Small intestine (tissue), 7 donors: ENCODE measurements around the gene DOCK4. TPM values are rescaled to one million over a fixed set of nuclear protein-coding genes. Genes with fewer than 3 reads are reported as not detected.

ENCODE experiments used
- DNase-seq, 2 donors: peaks; one replicate each; pipeline versions ENCODE4 v3.0.0 to v3.0.0-alpha.2; 2013
- FAIRE-seq: peaks from 2 replicates; lab custom pipeline; 2012; peaks lifted over from hg19 to GRCh38; lab: Jason Lieb, UNC
- H3K27ac ChIP-seq, 3 donors: one replicate each; pipeline ENCODE4 v1.5.1; 2013; ENCODE audit warnings: low read length in 2 of 3, mild to moderate bottlenecking in 2 of 3, control low read depth in 1 of 3, inconsistent platforms in 1 of 3, low read depth in 1 of 3, moderate library complexity in 1 of 3
- H3K27me3 ChIP-seq, 3 donors: one replicate each; pipeline ENCODE4 v1.6.1; 2013; ENCODE audit warnings: low read length in 3 of 3, inconsistent platforms in 1 of 3; ENCODE audit not compliant: control insufficient read depth in 3 of 3, insufficient read depth in 3 of 3
- H3K36me3 ChIP-seq, 3 donors: one replicate each; pipeline ENCODE4 v1.6.1; 2013; ENCODE audit warnings: low read length in 3 of 3, inconsistent platforms in 1 of 3, low read depth in 1 of 3, mild to moderate bottlenecking in 1 of 3, moderate library complexity in 1 of 3; ENCODE audit not compliant: control insufficient read depth in 3 of 3, insufficient read depth in 2 of 3
- H3K4me1 ChIP-seq, 3 donors: one replicate each; pipeline ENCODE4 v1.6.1; 2013; ENCODE audit warnings: low read length in 2 of 3, inconsistent platforms in 1 of 3, low read depth in 1 of 3, mild to moderate bottlenecking in 1 of 3, moderate library complexity in 1 of 3; ENCODE audit not compliant: control insufficient read depth in 3 of 3, insufficient read depth in 2 of 3
- H3K4me3 ChIP-seq, 3 donors: one replicate each; pipeline ENCODE4 v1.5.1; 2013; ENCODE audit warnings: low read length in 3 of 3, control low read depth in 1 of 3, inconsistent platforms in 1 of 3, low read depth in 1 of 3, mild to moderate bottlenecking in 1 of 3, moderate library complexity in 1 of 3
- H3K9me3 ChIP-seq, 2 donors: one replicate each; pipeline ENCODE4 v1.6.1; 2013; ENCODE audit warnings: low read depth in 1 of 2, low read length in 1 of 2; ENCODE audit not compliant: control insufficient read depth in 2 of 2, insufficient read depth in 1 of 2
- WGBS, 3 donors: extraction: QIAGEN DNeasy Blood & Tissue Kit; methylation state at CpG; one replicate each; pipeline ENCODE4 v1.1.7; 2013; 5-methylcytosine and 5-hydroxymethylcytosine counted together
- polyA plus RNA-seq, 4 donors: library from polyadenylated mRNA; stranded (reverse) in 3 of 4; unstranded in 1 of 4; fragments of 200-250 nt in 3 of 4; fragments of 120-200 nt in 1 of 4; gene quantifications; one replicate each; pipeline versions ENCODE4 v1.2.1 to v1.2.3, GENCODE V29; 2013
- donor health status: healthy with polysubstance abuse.
- donor health status: control.
- donor health status: control.
- donor health status: Bipolar disorder and iron deficiency.
- donor health status: healthy.

DOCK4 gene
- polyA plus RNA-seq, 4 donors, result 1.9 to 4.1 (median 3.8) TPM; not detected in 1

DNA sequence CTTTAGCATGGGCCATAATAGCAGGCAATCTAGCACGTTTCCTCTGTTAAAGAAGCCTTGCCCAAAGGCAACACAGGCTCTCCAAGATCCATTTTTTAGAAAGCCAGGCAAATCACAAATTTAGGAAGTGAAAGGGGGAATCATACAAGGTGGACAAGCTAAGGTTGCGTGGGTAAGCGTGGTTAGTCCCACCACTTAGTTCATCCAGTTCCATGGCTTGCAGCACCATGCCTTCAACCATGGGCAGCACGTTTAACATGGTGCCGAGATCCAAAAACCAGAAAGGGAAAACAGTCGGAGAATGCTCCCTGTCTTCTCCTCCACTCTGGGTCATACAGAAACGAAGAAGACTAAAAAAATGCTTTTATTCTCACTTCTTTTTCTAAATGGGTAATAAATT is 409.5 kb downstream of the DOCK4 start:
- peak in 1 of 2 donors; percentile 17 for DNase-seq
- Histone ChIP-seq H3K27me3 (no peaks in the 10 kb centered on the region), H3K27ac (no peak overlapping the region), H3K4me3 (no peak overlapping the region), H3K36me3 (no peaks in the 10 kb centered on the region), H3K9me3 (peaks cover 2 to 59% of the 10 kb centered on the region in 2 donors), H3K4me1 (no peaks in the 10 kb centered on the region)
- 76 to 84% (median 78%) methylated on average over 7 of the region's 7 CpGs for WGBS, 3 donors
- no peak for FAIRE-seq

- no peaks in the 10 kb centered on the region for H3K36me3 ChIP-seq
- FAIRE-seq (no peak), DNase-seq (no peak)
- no peak overlapping the region for H3K4me3 ChIP-seq
- H3K27ac ChIP-seq, result no peak overlapping the region
- H3K27me3 ChIP-seq, result no peaks in the 10 kb centered on the region
- H3K4me1 ChIP-seq, result no peaks in the 10 kb centered on the region
- H3K9me3 ChIP-seq, result peaks cover 0 to 17% of the 10 kb centered on the region in 2 donors
These were observed 416.3 kb downstream of the DOCK4 start for GRCh38 chr7:111789870-111790269.

DNA sequence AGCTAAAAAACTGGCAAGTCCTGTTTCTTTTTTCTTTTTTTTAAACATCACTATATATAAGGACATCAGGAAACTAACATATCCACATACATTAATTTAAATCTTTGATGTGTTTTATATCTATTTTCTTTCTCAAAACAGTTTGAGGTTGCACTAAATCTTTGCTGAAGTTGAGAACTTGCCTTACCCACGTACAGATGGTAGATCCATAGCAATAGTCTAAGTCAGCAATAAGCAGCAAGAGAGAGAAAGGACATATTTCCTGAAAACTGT is 417.2 kb downstream of the DOCK4 start:
- no peak for DNase-seq
- no peak for FAIRE-seq
- 50 to 74% (median 52%) methylated on average over 1 of the region's 1 CpG for WGBS, 3 donors
- no peaks in the 10 kb centered on the region for H3K4me1 ChIP-seq
- H3K9me3 ChIP-seq, result peaks cover 0 to 9% of the 10 kb centered on the region in 2 donors
- no peaks in the 10 kb centered on the region for H3K27me3 ChIP-seq
- H3K36me3 ChIP-seq, result no peaks in the 10 kb centered on the region
- H3K27ac ChIP-seq, result no peak overlapping the region
- no peak overlapping the region for H3K4me3 ChIP-seq

- H3K9me3 ChIP-seq, result peaks cover 0 to 5% of the 10 kb centered on the region in 2 donors
- FAIRE-seq, result no peak
These were observed 417.7 kb downstream of the DOCK4 start for GRCh38 chr7:111788286-111789047.

GRCh38 chr7:111787741-111788140 is 418.5 kb downstream of the DOCK4 start:
- no peak for FAIRE-seq
- Histone ChIP-seq H3K4me3 (no peak overlapping the region), H3K36me3 (no peaks in the 10 kb centered on the region), H3K9me3 (peaks cover 0 to 5% of the 10 kb centered on the region in 2 donors), H3K4me1 (no peaks in the 10 kb centered on the region), H3K27me3 (no peaks in the 10 kb centered on the region), H3K27ac (no peak overlapping the region)
- 86 to 89% (median 87%) methylated on average over 2 of the region's 2 CpGs for WGBS, 3 donors
- no peak for DNase-seq

More at GRCh38 chr7:111788286-111789047, 417.7 kb downstream of the DOCK4 start:
- H3K27me3 ChIP-seq, result no peaks in the 10 kb centered on the region
- no peak overlapping the region for H3K4me3 ChIP-seq
- H3K27ac ChIP-seq, result no peak overlapping the region
- WGBS, 3 donors, result 46 to 53% (median 52%) methylated on average over 9 of the region's 9 CpGs
- H3K4me1 ChIP-seq, result no peaks in the 10 kb centered on the region
- no peaks in the 10 kb centered on the region for H3K36me3 ChIP-seq
- DNase-seq, result no peak

DNA sequence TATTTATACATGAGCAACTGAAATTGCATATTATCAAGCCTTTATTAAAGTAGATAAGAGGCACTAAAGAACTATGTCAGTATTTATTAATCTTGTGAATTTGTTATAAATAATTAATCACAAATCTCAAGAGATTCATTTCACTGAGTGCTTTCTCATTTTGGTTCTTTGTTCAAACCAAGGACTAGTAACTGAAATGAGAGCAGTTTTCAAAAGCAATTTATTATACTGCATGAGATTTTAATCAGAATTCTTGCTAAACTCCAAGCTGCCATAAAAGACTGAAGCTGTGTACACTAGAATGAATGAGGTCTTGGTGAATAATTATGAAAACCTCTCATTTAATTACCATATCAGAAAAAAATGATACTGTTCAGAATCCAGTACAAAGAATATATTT is 419.1 kb downstream of the DOCK4 start:
- no peak for DNase-seq
- FAIRE-seq, result no peak
- no peaks in the 10 kb centered on the region for H3K36me3 ChIP-seq
- H3K4me1 ChIP-seq, result no peaks in the 10 kb centered on the region
- H3K27me3 ChIP-seq, result no peaks in the 10 kb centered on the region
- no peak overlapping the region for H3K27ac ChIP-seq
- peaks cover 0 to 5% of the 10 kb centered on the region in 2 donors for H3K9me3 ChIP-seq
- H3K4me3 ChIP-seq, result no peak overlapping the region

DNA sequence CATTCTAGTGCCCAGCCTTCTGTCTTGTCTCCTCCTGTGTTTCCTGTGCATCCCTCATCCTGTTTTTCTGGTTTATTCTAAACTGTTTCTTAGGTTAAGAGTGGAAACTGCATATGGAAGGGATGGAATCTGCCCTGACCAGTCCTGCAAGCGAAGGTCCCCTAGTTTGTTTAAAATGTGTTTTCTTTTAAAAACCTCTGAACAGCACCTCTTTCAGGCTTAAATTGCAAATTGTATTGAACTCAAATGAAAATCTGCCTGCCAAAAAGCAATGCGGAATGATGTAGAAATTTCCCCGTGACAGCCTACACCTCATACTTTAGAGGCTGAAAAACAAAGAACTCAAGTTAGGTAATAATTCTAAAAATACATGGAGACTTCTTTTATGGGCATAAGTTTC is 421.1 kb downstream of the DOCK4 start:
- DNase-seq, result no peak
- Histone ChIP-seq H3K36me3 (no peaks in the 10 kb centered on the region), H3K4me3 (no peak overlapping the region), H3K9me3 (no peaks in the 10 kb centered on the region), H3K4me1 (no peaks in the 10 kb centered on the region), H3K27me3 (no peaks in the 10 kb centered on the region), H3K27ac (no peak overlapping the region)
- no peak for FAIRE-seq
- WGBS, 3 donors, result 81 to 90% (median 87%) methylated on average over 3 of the region's 3 CpGs

- Histone ChIP-seq H3K27me3 (no peaks in the 10 kb centered on the region), H3K4me1 (no peaks in the 10 kb centered on the region), H3K36me3 (no peaks in the 10 kb centered on the region), H3K27ac (no peak overlapping the region), H3K4me3 (no peak overlapping the region), H3K9me3 (no peaks in the 10 kb centered on the region)
- DNase-seq, result no peak
- WGBS, 3 donors, result 88 to 92% (median 91%) methylated on average over 2 of the region's 2 CpGs
- no peak for FAIRE-seq
These were observed 421.9 kb downstream of the DOCK4 start for GRCh38 chr7:111784296-111784695.

DNA sequence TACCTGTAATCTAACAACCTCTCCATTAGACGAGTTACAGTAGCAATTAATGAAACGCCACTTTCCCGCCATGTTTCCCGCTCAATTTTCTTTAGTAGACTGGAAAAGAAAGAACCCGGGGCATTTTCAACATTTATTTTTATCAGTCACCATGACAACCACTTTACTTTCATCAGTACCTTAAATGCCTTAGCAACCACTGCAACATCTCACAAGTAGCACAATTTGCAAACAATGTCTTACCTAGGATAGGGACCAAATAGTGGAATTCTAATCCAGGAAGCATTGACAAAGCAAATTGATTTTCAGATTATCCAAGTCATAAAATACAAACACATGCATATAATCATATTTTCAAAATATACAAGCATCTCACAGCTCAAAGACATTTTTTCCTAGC is 422.3 kb downstream of the DOCK4 start:
- WGBS, 3 donors, result 86 to 91% (median 90%) methylated on average over 5 of the region's 5 CpGs
- Histone ChIP-seq H3K36me3 (no peaks in the 10 kb centered on the region), H3K4me1 (no peaks in the 10 kb centered on the region), H3K27ac (no peak overlapping the region), H3K9me3 (no peaks in the 10 kb centered on the region), H3K27me3 (no peaks in the 10 kb centered on the region), H3K4me3 (no peak overlapping the region)
- FAIRE-seq, result no peak
- no peak for DNase-seq
